ENCODE data around the gene MYCBP.
"Not testable (repeated sequence)": the region's sequence is repeated elsewhere in the genome, so short reads cannot be mapped to it uniquely, and the experiment has no call there.

Gene MYCBP

DNA sequence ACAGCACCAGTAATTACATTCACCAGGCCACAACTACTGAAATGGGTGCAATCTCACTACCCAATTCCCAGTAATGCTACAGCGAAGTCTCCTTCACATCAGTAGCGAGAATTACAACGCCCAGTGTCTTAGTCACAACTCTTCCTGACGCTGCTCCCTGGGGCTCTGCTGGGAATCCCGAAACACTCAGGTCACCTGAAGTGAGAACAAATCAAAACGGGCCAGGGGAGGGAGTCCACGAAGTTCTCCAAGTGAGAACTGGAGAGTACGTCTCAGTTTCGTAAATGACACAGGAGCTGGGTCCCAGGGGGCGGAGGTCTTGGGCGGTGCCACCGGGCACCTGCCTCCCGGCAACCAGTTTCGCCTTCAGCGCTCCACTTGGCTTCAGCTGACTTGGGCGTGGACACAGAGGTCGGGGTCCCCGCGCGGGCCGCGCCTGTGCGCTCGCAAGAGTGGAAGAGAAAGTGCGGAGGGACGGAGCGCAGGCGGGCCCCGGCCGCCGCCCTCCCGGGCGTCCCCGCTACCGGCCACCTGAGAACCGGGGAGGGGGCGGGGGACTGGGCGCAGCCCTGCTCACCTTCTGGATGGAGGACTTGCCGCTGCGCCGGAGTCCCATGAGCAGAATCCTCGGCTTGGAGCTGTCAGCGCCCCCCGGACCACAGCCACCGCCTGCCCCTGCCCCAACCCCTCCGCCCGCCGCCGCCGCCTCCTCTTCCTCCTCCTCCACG is 14.2 kb downstream of the MYCBP start:
- H3K27me3 ChIP-seq (ENCODE audit: insufficient read depth, low read length) = no peaks in the 10 kb centered on the region
- no peak overlapping the region for H2AFZ ChIP-seq (ENCODE audit: low read depth, low read length)
- H3K36me3 ChIP-seq (ENCODE audit: insufficient read depth, low read length) = peaks cover 25% of the 10 kb centered on the region
- H3K4me1 ChIP-seq (ENCODE audit: insufficient read depth, low read length) = peaks cover 21% of the 10 kb centered on the region
- peak overlapping the region; percentile 90 for H3K4me3 ChIP-seq (ENCODE audit: low read length)
- no peaks in the 10 kb centered on the region for H3K9me3 ChIP-seq (ENCODE audit: low read length)

DNA sequence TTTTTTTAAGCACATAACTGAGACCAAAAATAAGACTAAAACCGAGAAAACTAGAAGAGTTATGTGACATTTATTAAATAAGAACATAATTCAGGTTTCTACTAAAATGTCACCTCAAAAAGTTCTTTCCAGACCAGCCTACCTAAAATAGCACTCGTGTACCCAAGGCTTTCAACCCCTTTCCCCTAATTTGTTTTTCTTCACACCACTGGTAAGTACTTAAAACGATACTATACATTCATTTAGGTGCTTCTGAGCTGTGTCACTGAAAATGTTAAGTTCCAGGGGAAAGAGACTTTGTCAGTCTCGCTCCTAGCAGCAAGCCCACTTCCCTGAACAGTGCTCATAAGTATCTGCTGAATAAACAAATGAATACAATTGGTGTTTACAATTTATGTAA is 20.4 kb downstream of the MYCBP start:
- Histone ChIP-seq H3K9me3 (ENCODE audit: low read length) (no peaks in the 10 kb centered on the region), H2AFZ (ENCODE audit: low read depth, low read length) (no peak overlapping the region), H3K36me3 (ENCODE audit: insufficient read depth, low read length) (peaks cover 64% of the 10 kb centered on the region), H3K4me3 (ENCODE audit: low read length) (no peak overlapping the region), H3K27me3 (ENCODE audit: insufficient read depth, low read length) (no peaks in the 10 kb centered on the region), H3K4me1 (ENCODE audit: insufficient read depth, low read length) (peaks cover 2% of the 10 kb centered on the region)

DNA sequence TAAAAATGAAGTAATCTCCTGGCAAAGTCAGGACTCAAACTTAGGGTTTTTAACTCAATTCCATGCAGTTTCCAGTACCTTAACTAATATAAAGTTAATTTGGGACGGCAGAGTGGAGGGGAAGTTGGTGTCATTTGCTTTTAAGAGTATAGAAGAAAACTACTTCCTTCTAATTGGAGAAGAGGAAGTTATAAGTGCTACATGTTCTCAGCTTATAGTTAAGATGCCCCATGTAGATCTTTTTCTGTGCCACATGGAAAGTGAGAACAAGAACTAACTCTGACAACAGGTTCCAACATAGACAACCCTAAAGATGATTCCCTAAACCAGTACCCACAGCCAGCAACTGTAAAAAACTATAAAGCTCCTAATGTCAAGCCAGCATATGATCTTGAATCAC is 25.1 kb downstream of the MYCBP start:
- Histone ChIP-seq H3K9me3 (ENCODE audit: low read length) (no peaks in the 10 kb centered on the region), H2AFZ (ENCODE audit: low read depth, low read length) (no peak overlapping the region), H3K4me1 (ENCODE audit: insufficient read depth, low read length) (no peaks in the 10 kb centered on the region), H3K36me3 (ENCODE audit: insufficient read depth, low read length) (peaks cover 70% of the 10 kb centered on the region), H3K27me3 (ENCODE audit: insufficient read depth, low read length) (no peaks in the 10 kb centered on the region), H3K4me3 (ENCODE audit: low read length) (no peak overlapping the region)

DNA sequence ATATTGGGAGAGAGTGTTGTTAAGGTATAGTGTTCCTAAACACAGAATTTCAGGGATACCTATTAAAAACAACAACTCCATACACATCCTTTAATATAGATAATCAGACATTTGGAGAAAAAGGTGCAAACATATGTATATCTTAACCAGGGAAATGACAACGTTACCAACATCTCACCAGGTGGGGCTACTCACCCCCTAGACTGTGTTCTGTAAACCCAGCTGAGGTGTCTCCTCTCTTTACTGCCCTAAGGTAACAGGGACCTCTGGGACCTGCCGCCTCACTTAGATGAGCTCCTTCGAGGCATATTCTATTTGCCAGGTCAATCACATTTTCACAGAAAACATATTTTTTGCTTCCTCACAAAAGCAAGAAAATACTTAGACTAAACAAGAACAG is 26.9 kb downstream of the MYCBP start:
- H3K27me3 ChIP-seq (ENCODE audit: insufficient read depth, low read length) = no peaks in the 10 kb centered on the region
- peaks cover 64% of the 10 kb centered on the region for H3K36me3 ChIP-seq (ENCODE audit: insufficient read depth, low read length)
- no peaks in the 10 kb centered on the region for H3K9me3 ChIP-seq (ENCODE audit: low read length)
- no peaks in the 10 kb centered on the region for H3K4me1 ChIP-seq (ENCODE audit: insufficient read depth, low read length)
- no peak overlapping the region for H2AFZ ChIP-seq (ENCODE audit: low read depth, low read length)
- no peak overlapping the region for H3K4me3 ChIP-seq (ENCODE audit: low read length)

DNA sequence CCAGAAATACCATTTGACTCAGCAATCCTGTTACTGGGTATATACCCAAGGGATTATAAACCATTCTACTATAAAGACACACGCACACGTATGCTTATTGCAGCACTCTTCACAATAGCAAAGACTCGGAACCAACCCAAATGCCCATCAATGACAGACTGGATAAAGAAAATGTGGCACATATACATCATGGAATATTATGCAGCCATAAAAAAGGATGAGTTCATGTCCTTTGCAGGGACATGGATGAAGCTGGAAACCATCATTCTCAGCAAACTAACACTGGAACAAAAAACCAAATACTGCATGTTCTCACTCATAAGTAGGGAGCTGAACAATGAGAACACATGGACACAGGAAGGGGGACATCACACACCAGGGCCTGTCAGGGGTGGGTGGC is 28.1 kb downstream of the MYCBP start:
- H3K4me1 ChIP-seq (ENCODE audit: insufficient read depth, low read length); H3K9me3 ChIP-seq (ENCODE audit: low read length); H3K27me3 ChIP-seq (ENCODE audit: insufficient read depth, low read length); H3K4me3 ChIP-seq (ENCODE audit: low read length); H2AFZ ChIP-seq (ENCODE audit: low read depth, low read length): not testable (repeated sequence)
- H3K36me3 ChIP-seq (ENCODE audit: insufficient read depth, low read length) = peaks cover 60% of the 10 kb centered on the region

DNA sequence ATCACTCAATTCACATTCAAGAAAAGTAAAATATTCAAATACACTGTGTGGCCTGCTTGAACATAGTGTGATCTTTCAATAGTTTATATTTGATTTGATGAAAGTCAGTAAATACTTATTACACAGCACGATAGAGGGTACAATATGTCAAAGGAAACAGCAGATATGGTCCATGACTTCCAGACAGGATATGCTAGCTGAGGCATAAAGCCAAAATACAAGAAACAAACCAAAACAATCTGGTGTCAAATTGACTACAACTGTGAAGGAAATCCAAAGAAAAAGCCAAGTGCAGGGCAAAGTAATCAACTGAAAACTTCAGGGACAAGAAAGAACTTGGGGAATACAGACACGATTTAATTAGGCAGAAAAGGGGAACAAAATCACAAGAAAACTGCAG is 32.9 kb downstream of the MYCBP start:
- H3K36me3 ChIP-seq (ENCODE audit: insufficient read depth, low read length) = peaks cover 47% of the 10 kb centered on the region

DNA sequence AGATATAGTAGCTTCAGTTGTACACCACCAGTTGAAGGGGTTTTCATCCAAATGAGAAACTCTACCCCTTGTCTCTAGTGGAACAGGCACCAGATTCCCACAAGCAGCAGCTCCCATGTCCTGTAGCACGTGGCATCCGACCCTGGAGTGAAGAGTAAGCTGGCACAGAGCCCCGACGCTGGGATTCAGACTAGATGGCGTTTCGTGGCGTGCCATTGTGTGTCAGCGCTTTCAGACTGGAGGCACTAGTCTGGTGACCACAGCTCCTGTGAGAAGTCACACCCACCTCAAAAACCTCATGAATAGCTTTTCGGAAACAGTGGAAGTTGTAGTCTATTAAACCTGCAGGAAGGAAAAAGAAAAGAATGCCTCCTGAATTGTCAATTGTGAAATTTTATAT is 33.8 kb downstream of the MYCBP start:
- H3K4me1 ChIP-seq (ENCODE audit: insufficient read depth, low read length) = no peaks in the 10 kb centered on the region
- no peak overlapping the region for H3K4me3 ChIP-seq (ENCODE audit: low read length)
- no peaks in the 10 kb centered on the region for H3K9me3 ChIP-seq (ENCODE audit: low read length)
- no peak overlapping the region for H2AFZ ChIP-seq (ENCODE audit: low read depth, low read length)
- H3K27me3 ChIP-seq (ENCODE audit: insufficient read depth, low read length) = no peaks in the 10 kb centered on the region
- H3K36me3 ChIP-seq (ENCODE audit: insufficient read depth, low read length) = peaks cover 40% of the 10 kb centered on the region

More for the DNA sequence above, 32.9 kb downstream of the MYCBP start:
- no peak overlapping the region for H3K4me3 ChIP-seq (ENCODE audit: low read length)
- H3K27me3 ChIP-seq (ENCODE audit: insufficient read depth, low read length) = no peaks in the 10 kb centered on the region
- no peaks in the 10 kb centered on the region for H3K9me3 ChIP-seq (ENCODE audit: low read length)
- H3K4me1 ChIP-seq (ENCODE audit: insufficient read depth, low read length) = no peaks in the 10 kb centered on the region
- no peak overlapping the region for H2AFZ ChIP-seq (ENCODE audit: low read depth, low read length)

DNA sequence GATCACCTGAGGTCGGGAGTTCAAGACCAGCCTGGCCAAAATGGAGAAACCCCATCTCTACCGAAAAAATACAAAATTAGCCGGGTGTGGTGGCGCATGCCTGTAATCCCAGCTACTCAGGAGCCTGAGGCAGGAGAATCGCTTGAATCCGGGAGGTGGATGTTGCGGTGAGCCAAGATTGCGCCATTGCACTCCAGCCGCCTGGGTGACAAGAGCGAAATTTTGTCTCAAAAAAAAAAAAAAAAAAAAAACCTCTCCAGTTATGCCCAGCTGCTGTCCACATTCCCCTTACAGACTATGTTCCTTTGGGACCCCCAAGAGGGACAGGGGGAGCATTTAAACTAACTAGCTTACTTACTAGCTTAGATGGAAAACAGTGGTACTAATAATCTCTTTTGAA is 36.8 kb downstream of the MYCBP start:
- not testable (repeated sequence) for H3K27me3 ChIP-seq (ENCODE audit: insufficient read depth, low read length); H3K9me3 ChIP-seq (ENCODE audit: low read length); H3K4me1 ChIP-seq (ENCODE audit: insufficient read depth, low read length); H3K4me3 ChIP-seq (ENCODE audit: low read length); H2AFZ ChIP-seq (ENCODE audit: low read depth, low read length)
- H3K36me3 ChIP-seq (ENCODE audit: insufficient read depth, low read length) = peaks cover 20% of the 10 kb centered on the region

DNA sequence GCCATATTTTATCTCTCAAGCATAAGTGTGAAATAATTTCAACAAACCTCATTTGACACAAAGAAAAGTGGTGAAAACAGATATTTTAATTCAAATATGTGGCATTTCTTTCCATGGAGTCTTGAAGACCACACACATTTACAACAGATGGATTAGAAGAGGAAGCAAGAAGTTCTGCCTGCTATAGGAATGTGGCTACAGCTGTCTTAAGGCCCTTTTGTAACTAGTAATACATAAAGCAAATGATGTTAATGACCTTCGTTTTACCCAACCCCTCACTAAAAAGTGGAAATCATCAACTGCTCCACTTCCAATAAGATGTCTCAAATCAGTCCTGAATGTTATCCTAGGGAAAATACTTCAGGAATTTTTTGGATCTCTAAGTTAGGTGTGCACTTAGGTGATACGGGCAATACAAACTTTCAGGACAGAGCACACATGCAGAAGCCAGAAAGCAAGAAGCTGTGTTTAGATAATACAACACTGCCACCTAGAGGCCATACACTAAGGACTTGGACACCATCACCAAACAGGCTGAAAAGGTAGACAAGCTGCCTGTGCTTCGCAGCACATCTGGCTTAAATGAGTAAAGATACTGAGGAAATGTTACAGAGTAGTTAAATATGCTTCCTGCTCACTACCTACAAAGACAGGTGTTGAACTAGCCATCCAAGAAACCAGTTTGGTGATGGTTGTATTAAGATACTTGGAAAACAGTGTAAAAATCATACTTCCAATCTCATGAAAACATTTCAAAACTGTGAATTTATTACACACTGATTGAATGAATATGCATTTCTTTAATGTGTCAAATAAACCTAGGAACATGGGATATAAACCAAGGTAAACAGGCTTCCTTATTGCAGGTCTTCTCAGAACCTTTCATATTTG is 38.0 kb downstream of the MYCBP start:
- no peaks in the 10 kb centered on the region for H3K9me3 ChIP-seq (ENCODE audit: low read length)
- H3K4me1 ChIP-seq (ENCODE audit: insufficient read depth, low read length) = peaks cover 10% of the 10 kb centered on the region
- peaks cover 16% of the 10 kb centered on the region for H3K36me3 ChIP-seq (ENCODE audit: insufficient read depth, low read length)
- H2AFZ ChIP-seq (ENCODE audit: low read depth, low read length) = no peak overlapping the region
- peaks cover 3% of the 10 kb centered on the region for H3K27me3 ChIP-seq (ENCODE audit: insufficient read depth, low read length)
- H3K4me3 ChIP-seq (ENCODE audit: low read length) = no peak overlapping the region

DNA sequence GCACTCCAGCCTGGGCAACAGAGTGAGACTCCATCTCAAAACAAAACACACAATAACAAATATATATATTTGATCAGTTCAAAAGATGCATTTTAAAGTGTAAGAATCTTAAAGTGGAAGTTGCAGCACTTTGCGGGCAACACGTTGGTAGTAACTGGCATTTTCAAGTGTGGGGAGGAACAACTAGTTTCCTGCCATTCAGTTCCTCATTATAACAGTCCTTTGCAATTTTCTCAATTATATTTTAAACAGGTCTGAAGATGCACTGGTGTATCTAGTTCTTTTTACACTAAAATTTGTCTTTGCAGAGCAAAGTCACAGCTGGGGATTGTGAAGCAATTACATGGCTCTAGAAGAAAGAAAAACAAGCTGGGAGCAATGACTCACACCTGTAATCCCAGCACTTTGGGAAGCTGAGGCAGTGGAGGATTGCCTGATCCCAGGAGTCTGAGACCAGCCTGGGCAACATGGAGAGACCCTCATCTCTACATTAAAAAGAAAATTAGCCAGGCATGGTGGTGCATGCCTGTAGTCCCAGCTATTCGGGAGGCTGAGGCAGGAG is 38.8 kb downstream of the MYCBP start:
- H3K4me1 ChIP-seq (ENCODE audit: insufficient read depth, low read length) = peaks cover 10% of the 10 kb centered on the region
- no peaks in the 10 kb centered on the region for H3K9me3 ChIP-seq (ENCODE audit: low read length)
- peaks cover 3% of the 10 kb centered on the region for H3K27me3 ChIP-seq (ENCODE audit: insufficient read depth, low read length)
- H2AFZ ChIP-seq (ENCODE audit: low read depth, low read length) = no peak overlapping the region
- peaks cover 13% of the 10 kb centered on the region for H3K36me3 ChIP-seq (ENCODE audit: insufficient read depth, low read length)
- H3K4me3 ChIP-seq (ENCODE audit: low read length) = no peak overlapping the region

DNA sequence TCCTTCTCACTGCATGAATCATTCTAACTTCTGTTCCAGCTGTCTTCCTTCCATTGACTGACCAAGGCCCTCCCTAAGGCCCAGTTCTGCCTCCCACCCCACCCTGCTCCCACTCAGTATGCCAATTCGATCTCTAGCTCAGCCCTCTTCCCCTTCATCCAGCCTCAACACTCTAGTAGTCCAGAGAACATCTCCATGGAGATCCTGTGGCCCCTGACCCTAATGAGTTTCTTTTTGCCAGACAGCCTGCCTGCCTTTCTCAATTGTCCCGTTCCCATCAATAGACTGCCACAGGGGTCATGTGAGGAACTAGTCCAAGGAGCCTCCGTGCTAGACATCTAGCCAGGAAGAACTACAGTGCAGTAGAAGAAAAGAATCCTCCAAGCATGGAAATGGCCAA is 40.0 kb downstream of the MYCBP start:
- peaks cover 3% of the 10 kb centered on the region for H3K27me3 ChIP-seq (ENCODE audit: insufficient read depth, low read length)
- H3K4me3 ChIP-seq (ENCODE audit: low read length) = no peak overlapping the region
- peaks cover under 1% of the 10 kb centered on the region for H3K36me3 ChIP-seq (ENCODE audit: insufficient read depth, low read length)
- peaks cover 10% of the 10 kb centered on the region for H3K4me1 ChIP-seq (ENCODE audit: insufficient read depth, low read length)
- H2AFZ ChIP-seq (ENCODE audit: low read depth, low read length) = no peak overlapping the region
- H3K9me3 ChIP-seq (ENCODE audit: low read length) = no peaks in the 10 kb centered on the region

DNA sequence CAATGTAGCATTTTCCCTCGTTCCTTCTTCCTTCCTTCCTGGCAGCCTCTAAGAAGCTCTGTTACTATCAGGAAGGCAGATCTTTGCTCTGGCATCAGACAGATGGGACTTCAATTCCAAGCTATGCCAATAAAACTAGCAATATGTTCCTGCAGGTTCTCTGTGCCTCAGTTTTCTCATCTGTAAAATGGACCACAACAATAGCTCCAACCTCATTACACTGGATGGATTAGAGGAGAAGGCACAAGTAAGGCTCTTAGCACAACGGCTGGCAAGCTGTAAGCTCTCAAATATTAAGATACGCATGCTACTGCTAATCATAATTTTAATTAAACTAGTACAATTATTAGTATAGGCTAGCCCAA is 40.8 kb downstream of the MYCBP start:
- no peaks in the 10 kb centered on the region for H3K36me3 ChIP-seq (ENCODE audit: insufficient read depth, low read length)
- no peak overlapping the region for H3K4me3 ChIP-seq (ENCODE audit: low read length)
- peaks cover 3% of the 10 kb centered on the region for H3K27me3 ChIP-seq (ENCODE audit: insufficient read depth, low read length)
- no peaks in the 10 kb centered on the region for H3K9me3 ChIP-seq (ENCODE audit: low read length)
- peaks cover 10% of the 10 kb centered on the region for H3K4me1 ChIP-seq (ENCODE audit: insufficient read depth, low read length)
- no peak overlapping the region for H2AFZ ChIP-seq (ENCODE audit: low read depth, low read length)

DNA sequence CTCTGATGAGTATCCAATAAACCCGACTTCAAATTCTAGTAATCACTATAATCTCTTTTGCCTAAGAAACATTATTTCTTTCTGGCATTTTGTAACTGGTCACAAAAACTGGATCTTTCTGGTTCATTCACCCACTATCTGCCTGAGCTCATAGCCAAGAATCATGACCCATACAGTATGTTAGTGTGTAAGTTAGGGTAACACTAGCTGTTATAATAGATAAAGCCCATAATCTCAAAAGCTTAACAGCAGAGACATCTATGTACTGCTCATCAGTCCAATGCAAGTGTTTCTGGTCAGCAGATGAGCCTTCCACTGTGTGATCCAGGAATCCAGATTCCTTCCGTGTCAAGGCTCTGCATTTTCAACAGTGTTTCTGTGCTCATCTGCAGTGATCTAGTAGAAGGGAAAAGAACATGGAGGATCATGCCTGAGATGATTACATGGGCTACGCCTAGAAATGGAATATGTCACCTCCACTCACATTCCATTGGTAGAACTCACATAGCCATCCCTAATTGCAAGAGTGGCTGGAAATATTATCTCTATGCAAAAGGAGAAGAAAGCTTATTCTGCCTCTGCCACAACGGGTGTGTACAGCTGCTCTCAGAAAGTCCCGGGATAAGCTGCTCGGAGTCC is 41.3 kb downstream of the MYCBP start:
- H2AFZ ChIP-seq (ENCODE audit: low read depth, low read length) = no peak overlapping the region

More for the DNA sequence above, 41.3 kb downstream of the MYCBP start:
- peaks cover 3% of the 10 kb centered on the region for H3K27me3 ChIP-seq (ENCODE audit: insufficient read depth, low read length)
- H3K4me1 ChIP-seq (ENCODE audit: insufficient read depth, low read length) = peaks cover 10% of the 10 kb centered on the region
- no peak overlapping the region for H3K4me3 ChIP-seq (ENCODE audit: low read length)
- H3K9me3 ChIP-seq (ENCODE audit: low read length) = no peaks in the 10 kb centered on the region
- no peaks in the 10 kb centered on the region for H3K36me3 ChIP-seq (ENCODE audit: insufficient read depth, low read length)

Data from neuron (in vitro differentiated cells).